CD4-positive, alpha-beta T cell (primary cell): ENCODE measurements around the gene CABYR. TPM values are rescaled to one million over a fixed set of nuclear protein-coding genes. Genes with fewer than 3 reads are reported as not detected.

ENCODE experiments used
- ATAC-seq: fragments of 200-7000 bp; cut with Tn5 transposase; one replicate; pipeline ENCODE4 v1.10.0; 2022; ENCODE audit warnings: mild to moderate bottlenecking; ENCODE audit not compliant: poor library complexity
- CTCF ChIA-PET: fragments of 350-600 bp; sonication (Branson Sonifier 250); formaldehyde crosslinking; loops from one replicate; lab custom pipeline; 2021; ENCODE audit warnings: antibody characterized with exemption, inconsistent platforms; lab: Charles Lee
- POLR2A ChIA-PET: fragments of 350-600 bp; sonication (Branson Sonifier 250); formaldehyde crosslinking; loops from one replicate; lab custom pipeline; 2021; ENCODE audit warnings: antibody characterized with exemption, inconsistent platforms; lab: Charles Lee
- DNase-seq, 14 experiments: peaks; one replicate each; pipeline ENCODE4 v3.0.0-alpha.2; 2013 to 2020; ENCODE audit warnings: mixed read lengths in 2 of 14
- H3K27ac ChIP-seq, 2 donors: one replicate each; pipeline versions ENCODE4 v1.5.1 to v1.7.0; 2013; ENCODE audit warnings: low read length in 2 of 2, low read depth in 1 of 2, mild to moderate bottlenecking in 1 of 2
- H3K27me3 ChIP-seq, 2 experiments: 1 replicate in 1 of 2; 2 replicates in 1 of 2; pipeline versions ENCODE4 v1.6.1 to v1.7.0; 2013; ENCODE audit warnings: low read length in 2 of 2, control low read depth in 1 of 2, mild to moderate bottlenecking in 1 of 2, moderate library complexity in 1 of 2; ENCODE audit not compliant: insufficient read depth in 2 of 2, control insufficient read depth in 1 of 2
- H3K36me3 ChIP-seq: one replicate; pipeline ENCODE4 v1.6.1; 2013; ENCODE audit warnings: low read length, control low read depth; ENCODE audit not compliant: insufficient read depth
- H3K4me1 ChIP-seq: one replicate; pipeline ENCODE4 v1.6.1; 2013; ENCODE audit warnings: low read length, control low read depth; ENCODE audit not compliant: insufficient read depth
- H3K4me3 ChIP-seq: one replicate; pipeline ENCODE4 v1.5.1; 2013; ENCODE audit warnings: mild to moderate bottlenecking, low read length, moderate library complexity
- H3K9me3 ChIP-seq, 2 experiments: 1 replicate in 1 of 2; 2 replicates in 1 of 2; pipeline versions ENCODE4 v1.6.1 to v1.7.0; 2013; ENCODE audit warnings: low read length in 2 of 2, mild to moderate bottlenecking in 2 of 2, control low read depth in 1 of 2, moderate library complexity in 1 of 2; ENCODE audit not compliant: control insufficient read depth in 1 of 2, insufficient read depth in 1 of 2
- H3K27ac Mint-ChIP-seq: one replicate; pipeline ENCODE4 v1.8.0; 2020; ENCODE audit warnings: mixed read lengths
- H3K27me3 Mint-ChIP-seq: one replicate; pipeline ENCODE4 v1.8.0; 2021; ENCODE audit warnings: mixed read lengths
- H3K36me3 Mint-ChIP-seq: one replicate; pipeline ENCODE4 v1.8.0; 2021; ENCODE audit warnings: low read depth, mixed read lengths
- H3K4me1 Mint-ChIP-seq: one replicate; pipeline ENCODE4 v1.8.0; 2021; ENCODE audit warnings: low read depth, mixed read lengths
- H3K4me3 Mint-ChIP-seq: one replicate; pipeline ENCODE4 v1.8.0; 2020; ENCODE audit warnings: mild to moderate bottlenecking, mixed read lengths
- H3K9me3 Mint-ChIP-seq: one replicate; pipeline ENCODE4 v1.8.0; 2020; ENCODE audit warnings: mixed read lengths
- intact Hi-C, 2 experiments: fragments of 100-400 bp; cut with DNase I in 1 of 2; cut with micrococcal nuclease in 1 of 2; formaldehyde crosslinking; loops; one replicate each; pipeline versions ENCODE4 v1.15.1 to v1.9.0; 2023 to 2025; cut with DNase I, micrococcal nuclease
- total RNA-seq, 174 experiments: library from RNA in 2 of 174; stranded (reverse) in 2 of 174; gene quantifications; one replicate each; pipeline ENCODE4 v1.2.3 and lab custom pipeline; 2021 to 2026
- TF ChIP-seq, protein P1 (sequence below): fragments of 200-600 bp; IDR thresholded peaks from one replicate; pipeline ENCODE4 v1.8.0; 2022; ENCODE audit warnings: antibody characterized with exemption, mild to moderate bottlenecking

Gene CABYR
- total RNA-seq, 2 experiments from 2014 or later: 0.75 to 0.85 TPM

GRCh38 chr18:24114924-24115549 is 23.8 kb upstream of the CABYR start:
- no peak overlapping the region for H3K4me3 Mint-ChIP-seq
- H3K4me1 Mint-ChIP-seq: peaks cover 47% of the 10 kb centered on the region
- intact Hi-C loops: loop anchor here (5.0 kb wide), 4 partner anchors 198 to 598 kb away; no protein-coding TSS in a partner anchor
- H3K27me3 Mint-ChIP-seq: no peaks in the 10 kb centered on the region
- peaks cover 22% of the 10 kb centered on the region for H3K4me1 ChIP-seq
- H3K36me3 ChIP-seq: peaks cover 71% of the 10 kb centered on the region
- ATAC-seq: no peak
- no peaks in the 10 kb centered on the region for H3K9me3 Mint-ChIP-seq
- POLR2A ChIA-PET: interaction anchor here (0.6 to 1.6 kb wide), 4 partner anchors 10 to 250 kb away, joined by 3 to 4 read pairs (median 4); no protein-coding TSS in a partner anchor
- H3K9me3 ChIP-seq: no peaks in the 10 kb centered on the region
- H3K4me3 ChIP-seq: no peak overlapping the region
- peak overlapping the region; percentile 66 for H3K27ac Mint-ChIP-seq
- H3K27ac ChIP-seq: no peak overlapping the region
- TF ChIP-seq, protein P1, sequence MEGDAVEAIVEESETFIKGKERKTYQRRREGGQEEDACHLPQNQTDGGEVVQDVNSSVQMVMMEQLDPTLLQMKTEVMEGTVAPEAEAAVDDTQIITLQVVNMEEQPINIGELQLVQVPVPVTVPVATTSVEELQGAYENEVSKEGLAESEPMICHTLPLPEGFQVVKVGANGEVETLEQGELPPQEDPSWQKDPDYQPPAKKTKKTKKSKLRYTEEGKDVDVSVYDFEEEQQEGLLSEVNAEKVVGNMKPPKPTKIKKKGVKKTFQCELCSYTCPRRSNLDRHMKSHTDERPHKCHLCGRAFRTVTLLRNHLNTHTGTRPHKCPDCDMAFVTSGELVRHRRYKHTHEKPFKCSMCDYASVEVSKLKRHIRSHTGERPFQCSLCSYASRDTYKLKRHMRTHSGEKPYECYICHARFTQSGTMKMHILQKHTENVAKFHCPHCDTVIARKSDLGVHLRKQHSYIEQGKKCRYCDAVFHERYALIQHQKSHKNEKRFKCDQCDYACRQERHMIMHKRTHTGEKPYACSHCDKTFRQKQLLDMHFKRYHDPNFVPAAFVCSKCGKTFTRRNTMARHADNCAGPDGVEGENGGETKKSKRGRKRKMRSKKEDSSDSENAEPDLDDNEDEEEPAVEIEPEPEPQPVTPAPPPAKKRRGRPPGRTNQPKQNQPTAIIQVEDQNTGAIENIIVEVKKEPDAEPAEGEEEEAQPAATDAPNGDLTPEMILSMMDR: no peak
- CTCF ChIA-PET: no interaction called here
- H3K36me3 Mint-ChIP-seq: peaks cover 79% of the 10 kb centered on the region
- DNase-seq: no peak
- H3K27me3 ChIP-seq: no peaks in the 10 kb centered on the region

DNA sequence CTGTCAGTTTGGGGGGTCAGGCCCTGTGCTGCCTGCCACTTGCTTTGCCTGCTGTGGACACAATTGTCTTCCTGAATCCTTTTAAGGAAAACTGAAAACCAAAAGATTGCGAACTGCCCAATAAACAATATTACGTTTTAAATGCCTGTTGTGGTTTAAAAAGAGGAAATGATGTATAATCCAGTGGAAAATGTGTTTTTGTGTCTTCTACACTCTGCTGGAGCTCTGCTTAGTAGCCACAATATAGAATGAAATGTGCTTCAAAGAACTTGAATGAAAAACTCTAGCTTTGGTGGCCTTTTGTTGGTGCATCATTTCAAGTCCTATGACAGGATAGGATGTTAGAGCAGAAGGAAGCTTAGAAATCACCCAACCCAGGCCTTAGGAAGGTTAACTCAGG is 23.2 kb upstream of the CABYR start:
- H3K27ac Mint-ChIP-seq: peak overlapping the region; percentile 66

DNA sequence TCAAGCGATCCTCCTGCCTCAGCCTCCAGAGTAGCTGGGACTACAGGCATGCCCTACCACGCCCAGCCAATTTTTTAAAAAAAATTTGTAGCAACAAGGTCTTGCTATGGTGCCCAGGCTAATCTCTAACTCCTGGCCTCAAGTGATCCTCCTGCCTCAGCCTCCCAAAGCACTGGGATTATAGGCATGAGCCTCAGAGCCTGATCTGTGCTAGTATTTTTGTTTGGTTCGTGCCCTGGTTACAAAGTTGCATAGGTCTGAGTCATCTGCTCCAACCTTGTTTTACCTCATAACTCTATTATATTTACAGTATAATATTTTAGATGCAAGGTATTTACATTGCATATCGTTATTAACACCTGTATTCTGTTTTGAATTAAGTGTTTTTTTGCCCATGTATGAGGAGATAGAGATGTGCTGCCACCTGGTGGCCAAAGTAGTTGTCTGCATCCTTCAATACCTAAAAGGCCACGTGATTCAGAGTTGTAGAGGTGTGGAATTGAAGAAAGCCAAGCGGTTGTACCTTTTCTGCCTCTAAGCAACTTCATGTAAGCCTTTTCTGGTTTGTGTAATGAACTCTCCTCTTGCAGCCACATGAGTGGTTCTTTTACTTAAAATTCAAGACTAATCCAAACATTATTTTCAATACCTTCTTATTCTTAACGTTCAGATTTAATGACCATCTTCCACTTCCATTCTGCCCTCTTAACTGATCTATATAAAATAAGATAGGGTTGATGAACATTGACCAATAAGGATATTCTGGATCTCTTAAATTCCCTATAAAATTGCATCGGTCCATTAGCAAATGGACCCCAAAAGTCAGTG is 19.9 kb upstream of the CABYR start:
- peaks cover 86% of the 10 kb centered on the region for H3K36me3 ChIP-seq
- peak overlapping the region; percentile 73 for H3K27ac Mint-ChIP-seq
- POLR2A ChIA-PET: interaction anchor here (1.5 kb wide), 1 partner anchor 20 kb away, joined by 3 read pairs; the partner anchor contains the start of gene CABYR

More for the DNA sequence above, 23.2 kb upstream of the CABYR start:
- Histone ChIP-seq H3K4me3 (no peak overlapping the region), H3K27ac (no peak overlapping the region), H3K9me3 (no peaks in the 10 kb centered on the region), H3K36me3 (peaks cover 77% of the 10 kb centered on the region), H3K27me3 (no peaks in the 10 kb centered on the region), H3K4me1 (peaks cover 22% of the 10 kb centered on the region)
- DNase-seq (no peak), ATAC-seq (peak; percentile 52)
- intact Hi-C loops: loop anchor here (2.0 to 5.0 kb wide), 5 partner anchors 101 to 598 kb away; partner anchors contain the start of gene TTC39C (in 1 of the 2)
- POLR2A ChIA-PET: interaction anchor here (0.6 to 1.1 kb wide), 2 partner anchors 10 to 12 kb away, joined by 3 read pairs; no protein-coding TSS in a partner anchor
- no peak overlapping the region for H3K4me3 Mint-ChIP-seq
- H3K4me1 Mint-ChIP-seq: peaks cover 47% of the 10 kb centered on the region
- CTCF ChIA-PET: no interaction called here
- peaks cover 81% of the 10 kb centered on the region for H3K36me3 Mint-ChIP-seq
- no peaks in the 10 kb centered on the region for H3K9me3 Mint-ChIP-seq
- no peaks in the 10 kb centered on the region for H3K27me3 Mint-ChIP-seq
- TF ChIP-seq, protein P1: no peak

More for the DNA sequence above, 19.9 kb upstream of the CABYR start:
- H3K27me3 Mint-ChIP-seq: no peaks in the 10 kb centered on the region
- H3K4me3 ChIP-seq: no peak overlapping the region
- H3K4me1 ChIP-seq: peaks cover 6% of the 10 kb centered on the region
- DNase-seq (peak; percentile 69 to 92 (median 76)), ATAC-seq (peak; percentile 90)
- TF ChIP-seq, protein P1: peak; percentile 91
- H3K27me3 ChIP-seq: no peaks in the 10 kb centered on the region
- CTCF ChIA-PET: interaction anchor here (0.9 to 2.9 kb wide), 5 partner anchors 37 to 620 kb away, joined by 3 to 9 read pairs (median 7); no protein-coding TSS in a partner anchor
- no peak overlapping the region for H3K4me3 Mint-ChIP-seq
- intact Hi-C loops: loop anchor here (1.0 to 5.0 kb wide), 10 partner anchors 104 to 602 kb away; partner anchors contain the start of gene TTC39C (in 1 of the 2)
- H3K4me1 Mint-ChIP-seq: peaks cover 42% of the 10 kb centered on the region
- peaks cover 92% of the 10 kb centered on the region for H3K36me3 Mint-ChIP-seq
- H3K27ac ChIP-seq: no peak overlapping the region
- H3K9me3 Mint-ChIP-seq: no peaks in the 10 kb centered on the region
- H3K9me3 ChIP-seq: no peaks in the 10 kb centered on the region
